H9 (cell line): ENCODE data around the gene SREBF2. TPM values are rescaled to one million over a fixed set of nuclear protein-coding genes. Genes with fewer than 3 reads are reported as not detected.

Source experiments
- DNase-seq: peaks from one replicate; pipeline ENCODE4 v3.0.0-alpha.2; 2017
- H2AFZ ChIP-seq: one replicate; pipeline ENCODE4 v1.6.1; 2013; ENCODE audit warnings: mild to moderate bottlenecking, low read length, control low read depth, moderate library complexity
- H2AK5ac ChIP-seq: 2 replicates; pipeline ENCODE4 v1.6.1; 2013; ENCODE audit warnings: low read length, control low read depth, mixed read lengths; ENCODE audit not compliant: insufficient read length
- H2BK120ac ChIP-seq: one replicate; pipeline ENCODE4 v1.6.1; 2013; ENCODE audit warnings: low read depth, mild to moderate bottlenecking, low read length, control low read depth, inconsistent platforms; ENCODE audit not compliant: poor library complexity, severe bottlenecking
- H2BK12ac ChIP-seq: 2 replicates; pipeline ENCODE4 v1.6.1; 2013; ENCODE audit warnings: low read length, control low read depth, mixed read lengths, low read depth; ENCODE audit not compliant: insufficient read length
- H2BK15ac ChIP-seq: 2 replicates; pipeline ENCODE4 v1.6.1; 2013; ENCODE audit warnings: low read depth, low read length, control low read depth
- H2BK20ac ChIP-seq: one replicate; pipeline ENCODE4 v1.6.1; 2013; ENCODE audit warnings: low read depth, mild to moderate bottlenecking, low read length, control low read depth, inconsistent platforms; ENCODE audit not compliant: poor library complexity, severe bottlenecking
- H2BK5ac ChIP-seq: 2 replicates; pipeline ENCODE4 v1.6.1; 2013; ENCODE audit warnings: low read length, control low read depth, mixed read lengths; ENCODE audit not compliant: insufficient read length
- H3K14ac ChIP-seq: 2 replicates; pipeline ENCODE4 v1.6.1; 2013; ENCODE audit warnings: low read length, control low read depth; ENCODE audit not compliant: insufficient read depth
- H3K18ac ChIP-seq: 2 replicates; pipeline ENCODE4 v1.6.1; 2013; ENCODE audit warnings: low read depth, mild to moderate bottlenecking, mixed read lengths, low read length, control low read depth; ENCODE audit not compliant: insufficient read length
- H3K23ac ChIP-seq: 2 replicates; pipeline ENCODE4 v1.6.1; 2013; ENCODE audit warnings: low read length, control low read depth, mixed read lengths, low read depth; ENCODE audit not compliant: insufficient read length
- H3K23me2 ChIP-seq: 2 replicates; pipeline ENCODE4 v1.6.1; 2013; ENCODE audit warnings: low read depth, mild to moderate bottlenecking, mixed read lengths, low read length, control low read depth; ENCODE audit not compliant: insufficient read length, poor library complexity, severe bottlenecking
- H3K27ac ChIP-seq: 2 replicates; pipeline ENCODE4 v1.5.1; 2013; ENCODE audit warnings: low read length, control low read depth, mixed read lengths, low read depth; ENCODE audit not compliant: insufficient read length
- H3K27me3 ChIP-seq: 2 replicates; pipeline ENCODE4 v1.6.1; 2013; ENCODE audit warnings: low read length, control low read depth, inconsistent platforms; ENCODE audit not compliant: insufficient read depth
- H3K4ac ChIP-seq: 2 replicates; pipeline ENCODE4 v1.6.1; 2013; ENCODE audit warnings: low read depth, mild to moderate bottlenecking, control low read depth, inconsistent platforms, low read length, moderate library complexity
- H3K4me1 ChIP-seq: 2 replicates; pipeline ENCODE4 v1.6.1; 2013; ENCODE audit warnings: low read length, control low read depth, inconsistent platforms; ENCODE audit not compliant: insufficient read depth
- H3K4me2 ChIP-seq: 2 replicates; pipeline ENCODE4 v1.6.1; 2013; ENCODE audit warnings: low read length, control low read depth, mixed read lengths; ENCODE audit not compliant: insufficient read length, insufficient read depth
- H3K56ac ChIP-seq: 2 replicates; pipeline ENCODE4 v1.6.1; 2013; ENCODE audit warnings: low read depth, mild to moderate bottlenecking, mixed read lengths, low read length, control low read depth; ENCODE audit not compliant: insufficient read length
- H3K79me1 ChIP-seq: 2 replicates; pipeline ENCODE4 v1.6.1; 2013; ENCODE audit warnings: low read depth, mild to moderate bottlenecking, moderate library complexity, low read length, control low read depth, inconsistent platforms; ENCODE audit not compliant: insufficient read depth, poor library complexity, severe bottlenecking
- H3K79me2 ChIP-seq: 2 replicates; pipeline ENCODE4 v1.6.1; 2013; ENCODE audit warnings: low read length, control low read depth, inconsistent platforms; ENCODE audit not compliant: insufficient read depth
- H3K9ac ChIP-seq: 2 replicates; pipeline ENCODE4 v1.6.1; 2013; ENCODE audit warnings: low read length, control low read depth, mixed read lengths; ENCODE audit not compliant: insufficient read length; ENCODE audit errors: extremely low read depth
- H3K9me3 ChIP-seq: one replicate; pipeline ENCODE4 v1.6.1; 2013; ENCODE audit warnings: low read depth, low read length, inconsistent platforms; ENCODE audit not compliant: control insufficient read depth
- H3T11ph ChIP-seq: one replicate; pipeline ENCODE4 v1.6.1; 2013; ENCODE audit warnings: mild to moderate bottlenecking, low read length, control low read depth, inconsistent platforms
- H4K20me1 ChIP-seq: one replicate; pipeline ENCODE4 v1.6.1; 2013; ENCODE audit not compliant: control insufficient read depth, insufficient read length, insufficient read depth
- H4K5ac ChIP-seq: 2 replicates; pipeline ENCODE4 v1.6.1; 2013; ENCODE audit warnings: low read depth, mild to moderate bottlenecking, mixed read lengths, low read length, control low read depth; ENCODE audit not compliant: insufficient read length
- H4K8ac ChIP-seq: replicated peaks from 2 replicates; pipeline ENCODE4 v1.6.1; 2013; ENCODE audit warnings: low read length, control low read depth, mixed read lengths, low read depth; ENCODE audit not compliant: insufficient read length
- H4K91ac ChIP-seq: 2 replicates; pipeline ENCODE4 v1.6.1; 2013; ENCODE audit warnings: low read depth, mild to moderate bottlenecking, moderate library complexity, mixed read lengths, low read length, control low read depth; ENCODE audit not compliant: insufficient read length
- H3K27ac Mint-ChIP-seq, 3 experiments: 2 replicates in 2 of 3; 3 replicates in 1 of 3; pipeline ENCODE4 v1.8.0; 2020 to 2021; ENCODE audit warnings: mixed read lengths in 3 of 3, mild to moderate bottlenecking in 1 of 3, moderate library complexity in 1 of 3
- H3K27me3 Mint-ChIP-seq: 2 replicates; pipeline ENCODE4 v1.8.0; 2021; ENCODE audit warnings: low read depth, mild to moderate bottlenecking, moderate library complexity, mixed read lengths
- H3K36me3 Mint-ChIP-seq, 3 experiments: 2 replicates in 2 of 3; 3 replicates in 1 of 3; pipeline ENCODE4 v1.8.0; 2020 to 2021; ENCODE audit warnings: low read depth in 3 of 3, mixed read lengths in 3 of 3; ENCODE audit not compliant: insufficient read depth in 1 of 3
- H3K4me1 Mint-ChIP-seq, 2 experiments: 2 replicates each; pipeline ENCODE4 v1.8.0; 2020; ENCODE audit warnings: mixed read lengths in 2 of 2
- H3K4me3 Mint-ChIP-seq, 2 experiments: 2 replicates in 1 of 2; 3 replicates in 1 of 2; pipeline ENCODE4 v1.8.0; 2020 to 2021; ENCODE audit warnings: mild to moderate bottlenecking in 2 of 2, mixed read lengths in 2 of 2, moderate library complexity in 1 of 2
- H3K9me3 Mint-ChIP-seq, 2 experiments: 2 replicates in 1 of 2; 3 replicates in 1 of 2; pipeline ENCODE4 v1.8.0; 2020; ENCODE audit warnings: mild to moderate bottlenecking in 2 of 2, mixed read lengths in 2 of 2, moderate library complexity in 1 of 2
- WGBS: extraction: QIAGEN DNeasy Blood & Tissue Kit; methylation state at CpG from one replicate; pipeline ENCODE4 v1.1.7; 2013; ENCODE audit warnings: missing lambda C conversion rate, low lambda C conversion rate, mixed read lengths; ENCODE audit not compliant: insufficient read length; ENCODE audit errors: extremely low coverage; 5-methylcytosine and 5-hydroxymethylcytosine counted together
- total RNA-seq: library from RNA; stranded (reverse); gene quantifications from 2 replicates; pipeline ENCODE4 v1.2.1, GENCODE V29; 2021
- TF ChIP-seq, protein P1 (sequence below): fragments of 200-600 bp; sonication (generic); conservative IDR thresholded peaks from 3 replicates; pipeline ENCODE4 v1.8.0; 2021; ENCODE audit warnings: antibody characterized with exemption, mild to moderate bottlenecking

Gene SREBF2
- total RNA-seq, 1 experiment from 2014 or later: 146 TPM

DNA sequence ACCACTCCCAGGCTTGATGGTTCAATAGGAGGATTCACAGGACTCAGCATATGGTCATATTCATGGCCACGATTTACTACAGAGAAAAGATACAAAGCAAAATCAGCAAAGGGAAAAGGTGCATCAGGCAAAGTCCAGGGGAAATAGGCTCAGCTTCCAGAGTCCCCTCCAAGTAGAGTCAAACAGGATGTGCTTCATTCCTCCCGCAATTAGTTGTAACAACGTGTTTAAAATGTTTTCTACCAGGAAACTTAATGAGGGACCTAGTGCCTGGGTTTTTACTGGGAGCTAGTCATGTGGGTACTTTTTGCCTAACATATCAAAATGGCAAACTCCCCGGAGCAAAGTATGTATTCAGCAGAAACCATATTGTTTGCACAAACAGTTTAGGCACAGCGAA, 14.9 kb upstream of the SREBF2 start:
- no peak overlapping the region for H2AFZ ChIP-seq
- no peak overlapping the region for H2BK5ac ChIP-seq
- H3K27me3 Mint-ChIP-seq: no peaks in the 10 kb centered on the region
- H2BK15ac ChIP-seq: no peak overlapping the region
- no peak overlapping the region for H2BK120ac ChIP-seq
- H3K79me1 ChIP-seq: no peaks in the 10 kb centered on the region
- no peak for DNase-seq
- H3K4me1 ChIP-seq: no peaks in the 10 kb centered on the region
- no peak overlapping the region for H3K18ac ChIP-seq
- no peak overlapping the region for H3K9ac ChIP-seq
- WGBS: no CpG with 5 or more reads among the region's 5 CpGs
- H3K9me3 ChIP-seq: no peaks in the 10 kb centered on the region
- TF ChIP-seq, protein P1, sequence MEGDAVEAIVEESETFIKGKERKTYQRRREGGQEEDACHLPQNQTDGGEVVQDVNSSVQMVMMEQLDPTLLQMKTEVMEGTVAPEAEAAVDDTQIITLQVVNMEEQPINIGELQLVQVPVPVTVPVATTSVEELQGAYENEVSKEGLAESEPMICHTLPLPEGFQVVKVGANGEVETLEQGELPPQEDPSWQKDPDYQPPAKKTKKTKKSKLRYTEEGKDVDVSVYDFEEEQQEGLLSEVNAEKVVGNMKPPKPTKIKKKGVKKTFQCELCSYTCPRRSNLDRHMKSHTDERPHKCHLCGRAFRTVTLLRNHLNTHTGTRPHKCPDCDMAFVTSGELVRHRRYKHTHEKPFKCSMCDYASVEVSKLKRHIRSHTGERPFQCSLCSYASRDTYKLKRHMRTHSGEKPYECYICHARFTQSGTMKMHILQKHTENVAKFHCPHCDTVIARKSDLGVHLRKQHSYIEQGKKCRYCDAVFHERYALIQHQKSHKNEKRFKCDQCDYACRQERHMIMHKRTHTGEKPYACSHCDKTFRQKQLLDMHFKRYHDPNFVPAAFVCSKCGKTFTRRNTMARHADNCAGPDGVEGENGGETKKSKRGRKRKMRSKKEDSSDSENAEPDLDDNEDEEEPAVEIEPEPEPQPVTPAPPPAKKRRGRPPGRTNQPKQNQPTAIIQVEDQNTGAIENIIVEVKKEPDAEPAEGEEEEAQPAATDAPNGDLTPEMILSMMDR: no peak
- no peak overlapping the region for H2AK5ac ChIP-seq
- H3K14ac ChIP-seq: no peak overlapping the region
- peaks cover 9 to 54% (median 32%) of the 10 kb centered on the region in 3 experiments for H3K36me3 Mint-ChIP-seq
- no peak overlapping the region for H3K23ac ChIP-seq
- no peak overlapping the region for H3T11ph ChIP-seq
- H2BK12ac ChIP-seq: no peak overlapping the region
- H3K4me1 Mint-ChIP-seq: peaks cover 0 to 8% of the 10 kb centered on the region in 2 experiments; a peak in 1 of 4 replicates
- no peaks in the 10 kb centered on the region for H3K23me2 ChIP-seq
- H4K20me1 ChIP-seq: no peaks in the 10 kb centered on the region
- no peak overlapping the region for H3K4me2 ChIP-seq
- H3K79me2 ChIP-seq: no peaks in the 10 kb centered on the region
- no peak overlapping the region for H4K5ac ChIP-seq
- H3K27ac Mint-ChIP-seq: no peak overlapping the region
- no peak overlapping the region for H3K4me3 Mint-ChIP-seq
- H3K27me3 ChIP-seq: no peaks in the 10 kb centered on the region
- H4K8ac ChIP-seq: no peak overlapping the region
- no peak overlapping the region for H3K27ac ChIP-seq
- no peak overlapping the region for H3K56ac ChIP-seq
- no peak overlapping the region for H4K91ac ChIP-seq
- no peak overlapping the region for H3K4ac ChIP-seq
- no peak overlapping the region for H2BK20ac ChIP-seq
- no peaks in the 10 kb centered on the region for H3K9me3 Mint-ChIP-seq
